ENCODE measurements around the gene GOLT1B.
"Not testable (repeated sequence)": the region's sequence is repeated elsewhere in the genome, so short reads cannot be mapped to it uniquely, and the experiment has no call there.

GOLT1B gene, protein sequence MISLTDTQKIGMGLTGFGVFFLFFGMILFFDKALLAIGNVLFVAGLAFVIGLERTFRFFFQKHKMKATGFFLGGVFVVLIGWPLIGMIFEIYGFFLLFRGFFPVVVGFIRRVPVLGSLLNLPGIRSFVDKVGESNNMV

DNA sequence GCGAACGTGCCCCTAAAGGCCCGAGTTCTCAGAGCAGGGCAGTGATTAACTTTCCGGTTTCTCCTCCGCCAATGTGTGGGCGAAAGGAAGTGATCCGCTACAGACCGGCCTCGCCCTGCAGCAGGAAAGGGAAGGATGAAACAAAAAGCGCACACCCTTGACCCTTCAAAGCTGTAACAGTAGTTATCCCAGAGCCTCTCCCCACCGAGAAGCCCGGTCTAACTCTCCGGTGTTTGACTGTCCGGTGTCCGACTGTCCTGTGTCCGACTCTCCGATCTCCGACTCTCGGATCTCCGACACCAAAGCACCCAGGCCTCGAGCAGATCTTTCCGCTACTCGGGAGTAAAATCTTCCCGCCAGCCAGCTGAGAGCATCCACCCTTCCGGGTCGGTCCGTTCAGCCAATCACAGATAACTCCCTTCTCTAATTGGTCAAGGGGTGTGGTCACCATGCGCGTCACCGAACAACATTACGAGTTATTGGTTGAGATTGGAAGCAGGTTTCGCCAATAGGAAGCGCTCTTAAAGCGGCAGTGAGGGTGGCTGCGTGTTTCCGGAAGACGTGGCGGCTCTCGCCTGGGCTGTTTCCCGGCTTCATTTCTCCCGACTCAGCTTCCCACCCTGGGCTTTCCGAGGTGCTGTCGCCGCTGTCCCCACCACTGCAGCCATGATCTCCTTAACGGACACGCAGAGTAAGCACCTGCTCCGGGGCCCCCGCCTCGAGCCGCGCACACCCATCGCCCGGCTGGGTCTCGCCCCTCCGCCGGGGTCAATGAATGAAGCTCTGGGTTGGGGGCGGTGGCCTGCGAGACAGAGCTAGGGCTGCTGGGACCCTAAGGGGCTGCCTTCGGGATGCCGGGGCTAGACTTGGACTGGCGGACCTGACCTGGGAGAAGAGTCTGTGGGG, at the start of gene GOLT1B, which contains the start of gene RECQL:
GOLT1B (plus strand) TSS at position 532 of the 906 bp plus-strand sequence; CDS start at position 667, 135 bp downstream.
RECQL (minus strand) TSS at position 378 of the 906 bp plus-strand sequence. CDS start 2,065 bp downstream, outside the sequence.
- DNase-seq (ENCODE audit: low read depth in 4 of 4, low spot score in 1 of 4), result peak; percentile 58 to 83 (median 71)

DNA sequence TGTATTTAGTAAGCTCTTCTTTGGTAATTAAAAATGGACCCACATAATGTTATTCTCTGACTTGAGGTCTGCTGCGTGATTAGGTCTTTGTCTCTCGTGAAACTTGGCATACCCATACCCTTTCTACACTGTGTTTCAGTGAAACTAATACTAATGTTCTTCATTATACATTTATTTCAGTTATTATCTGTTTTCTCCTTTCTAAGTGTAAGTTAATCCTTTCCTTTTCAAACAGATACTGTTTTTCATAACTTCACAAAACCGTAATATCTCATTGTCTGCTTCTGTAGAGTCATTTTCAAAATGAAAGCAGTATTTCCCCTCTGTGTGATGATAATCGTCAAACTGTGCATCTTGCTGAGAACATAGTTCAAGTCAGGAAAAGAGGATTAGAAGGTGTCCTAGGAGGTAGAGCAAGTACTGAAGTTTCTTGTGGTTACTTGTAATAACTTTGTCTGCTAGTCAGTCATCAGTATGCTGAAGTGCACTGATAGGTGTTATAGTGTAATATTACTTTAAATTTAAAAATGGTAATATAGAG, 48.2 kb upstream of the GOLT1B start:
- no peak for DNase-seq (ENCODE audit: low read depth in 4 of 4, low spot score in 1 of 4)

DNA sequence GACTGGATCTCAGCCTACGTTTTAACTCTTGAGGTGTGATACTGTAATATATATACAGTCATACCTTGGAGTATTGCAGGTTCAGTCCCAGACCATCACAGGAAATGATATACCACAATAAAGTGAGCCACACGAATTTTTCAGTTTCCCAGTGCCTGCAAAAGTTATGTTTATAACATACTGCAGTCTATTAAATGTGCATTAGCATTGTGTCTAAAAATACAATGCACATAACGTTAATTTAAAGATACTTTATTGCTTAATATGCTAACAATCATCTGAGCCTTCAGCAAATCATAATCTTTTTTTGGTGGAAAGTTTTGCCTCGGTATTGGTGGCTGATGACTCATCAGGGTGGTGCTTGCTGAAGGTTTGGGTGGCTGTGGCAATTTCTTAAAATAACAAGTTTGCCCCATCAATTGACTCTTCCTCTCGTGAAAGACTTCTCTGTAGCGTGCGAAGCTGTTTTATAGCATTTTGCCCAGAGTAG, 45.3 kb upstream of the GOLT1B start:
- peak in 1 of 4 experiments; percentile 9 for DNase-seq (ENCODE audit: low read depth in 4 of 4, low spot score in 1 of 4)

DNA sequence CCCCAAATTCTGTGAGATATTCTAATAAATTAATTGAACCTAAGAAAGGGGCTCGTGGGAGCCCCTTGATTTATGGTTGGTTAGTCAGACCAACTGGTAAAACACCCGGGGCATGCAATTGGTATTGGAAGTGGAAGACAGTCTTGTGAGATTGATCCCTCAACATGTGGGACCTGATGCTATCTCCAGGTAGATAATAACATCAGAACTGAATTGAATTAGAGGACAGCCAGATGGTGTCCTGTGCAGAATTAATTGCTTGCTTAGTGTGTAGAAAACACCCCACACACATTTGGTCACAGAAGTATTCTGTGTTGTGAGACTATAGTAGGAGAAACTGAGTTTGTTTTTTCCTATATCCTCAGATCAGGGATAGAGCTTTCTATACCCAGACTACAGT, 42.1 kb upstream of the GOLT1B start:
- DNase-seq (ENCODE audit: low read depth in 4 of 4, low spot score in 1 of 4), result no peak

DNA sequence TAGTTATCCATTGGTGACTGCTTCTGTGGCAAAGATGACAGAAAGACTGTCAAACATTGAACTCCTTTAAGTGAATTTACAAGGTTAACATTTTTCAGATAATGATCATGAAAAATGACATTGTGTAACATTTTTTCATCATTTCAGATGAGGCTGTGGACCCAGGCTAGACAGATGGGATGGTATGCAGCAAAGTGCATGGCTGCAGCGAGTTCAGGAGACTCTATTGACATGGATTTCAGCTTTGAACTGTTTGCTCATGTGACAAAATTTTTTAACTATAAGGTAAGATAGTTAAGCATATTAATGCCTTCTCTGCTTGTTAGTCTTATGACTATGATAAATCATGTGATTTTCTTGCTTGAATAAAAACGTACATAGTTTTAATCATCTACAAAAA, 34.3 kb upstream of the GOLT1B start:
- not testable (repeated sequence) for DNase-seq (ENCODE audit: low read depth in 4 of 4, low spot score in 1 of 4)

DNA sequence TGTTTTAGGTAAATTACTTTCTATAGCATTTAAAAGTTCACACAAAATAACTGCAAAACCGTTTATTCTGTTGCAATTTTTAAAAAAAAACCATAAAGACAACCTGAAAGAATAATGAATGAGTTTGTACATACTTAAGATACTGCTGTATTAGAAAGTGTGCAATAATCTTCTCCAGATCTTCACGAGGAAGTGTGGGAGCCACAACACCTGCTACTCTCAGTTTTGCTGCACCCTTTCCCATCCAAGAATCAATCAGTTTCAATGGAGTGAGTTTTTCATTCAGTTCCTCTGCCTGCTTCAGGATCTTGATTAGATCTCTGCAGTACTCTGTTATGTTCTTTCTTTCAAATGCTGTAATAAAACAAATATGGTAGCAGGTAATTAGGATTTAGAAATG, 30.3 kb upstream of the GOLT1B start:
- no peak for DNase-seq (ENCODE audit: low read depth in 4 of 4, low spot score in 1 of 4)

DNA sequence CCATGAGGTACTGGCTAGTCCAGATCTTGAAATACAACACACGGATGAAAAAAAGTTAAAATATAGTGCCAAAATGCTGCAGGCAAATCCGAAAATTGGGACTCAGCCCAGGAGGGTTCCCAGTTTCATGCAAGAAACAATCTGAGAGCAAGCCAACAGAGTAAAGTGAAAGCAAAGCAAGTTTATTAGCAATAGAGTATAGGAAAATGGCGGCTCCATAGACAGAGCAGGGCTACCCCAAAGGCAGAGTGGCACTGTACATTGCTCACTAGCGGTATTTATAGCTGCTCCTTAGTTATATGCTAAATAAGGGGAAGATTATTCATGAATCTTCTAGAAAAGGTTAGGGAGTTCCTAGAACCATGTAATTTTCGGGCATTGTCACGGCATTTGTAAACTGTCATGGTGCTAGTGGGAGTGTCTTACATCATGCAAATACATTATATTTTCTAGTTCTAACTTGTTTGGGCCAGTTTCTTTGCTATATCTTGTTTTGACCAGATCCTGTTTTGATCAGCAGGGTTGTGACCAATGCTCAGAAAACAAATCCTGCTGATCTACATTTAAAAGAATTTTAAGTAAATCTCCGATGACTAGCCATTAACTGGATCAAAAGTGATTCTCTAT, 29.3 kb upstream of the GOLT1B start:
- DNase-seq (ENCODE audit: low read depth in 4 of 4, low spot score in 1 of 4), result no peak

DNA sequence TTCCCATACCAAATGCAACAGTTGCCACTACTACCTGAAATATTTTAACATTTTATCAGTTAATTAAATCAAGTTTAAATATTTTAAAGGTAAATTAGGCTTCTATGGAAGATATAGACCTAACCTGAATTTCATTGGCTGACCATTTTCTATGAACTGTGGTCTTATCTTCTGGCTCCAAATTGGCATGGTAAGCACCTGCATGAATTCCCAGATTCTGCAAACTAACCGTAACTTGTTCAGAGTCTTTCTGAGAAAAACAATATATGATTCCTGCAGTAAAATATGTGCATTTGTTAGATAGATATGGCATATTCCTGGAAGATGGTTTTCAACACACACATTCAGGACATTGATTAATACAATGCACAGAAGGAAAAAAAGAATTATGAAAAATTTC, 26.0 kb upstream of the GOLT1B start:
- DNase-seq (ENCODE audit: low read depth in 4 of 4, low spot score in 1 of 4), result no peak

DNA sequence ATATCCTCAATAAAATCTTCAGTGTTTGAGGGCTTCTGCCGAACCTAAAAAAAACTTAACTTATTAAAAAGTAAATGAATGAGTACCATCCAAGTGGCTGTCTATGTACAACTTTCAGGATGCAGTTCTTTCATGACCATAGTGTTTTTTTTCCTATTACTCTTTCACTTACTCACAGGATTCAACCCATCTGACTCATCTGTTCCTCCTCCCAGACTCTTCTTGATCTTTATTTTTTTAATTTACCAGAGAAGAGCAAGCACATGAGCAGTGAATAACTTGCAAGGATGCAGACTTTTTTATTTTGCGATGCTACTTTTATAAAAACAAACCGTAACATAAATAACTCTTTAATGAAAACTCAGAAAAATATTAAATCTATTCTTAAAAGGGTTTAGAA, 24.6 kb upstream of the GOLT1B start:
- DNase-seq (ENCODE audit: low read depth in 4 of 4, low spot score in 1 of 4), result no peak

DNA sequence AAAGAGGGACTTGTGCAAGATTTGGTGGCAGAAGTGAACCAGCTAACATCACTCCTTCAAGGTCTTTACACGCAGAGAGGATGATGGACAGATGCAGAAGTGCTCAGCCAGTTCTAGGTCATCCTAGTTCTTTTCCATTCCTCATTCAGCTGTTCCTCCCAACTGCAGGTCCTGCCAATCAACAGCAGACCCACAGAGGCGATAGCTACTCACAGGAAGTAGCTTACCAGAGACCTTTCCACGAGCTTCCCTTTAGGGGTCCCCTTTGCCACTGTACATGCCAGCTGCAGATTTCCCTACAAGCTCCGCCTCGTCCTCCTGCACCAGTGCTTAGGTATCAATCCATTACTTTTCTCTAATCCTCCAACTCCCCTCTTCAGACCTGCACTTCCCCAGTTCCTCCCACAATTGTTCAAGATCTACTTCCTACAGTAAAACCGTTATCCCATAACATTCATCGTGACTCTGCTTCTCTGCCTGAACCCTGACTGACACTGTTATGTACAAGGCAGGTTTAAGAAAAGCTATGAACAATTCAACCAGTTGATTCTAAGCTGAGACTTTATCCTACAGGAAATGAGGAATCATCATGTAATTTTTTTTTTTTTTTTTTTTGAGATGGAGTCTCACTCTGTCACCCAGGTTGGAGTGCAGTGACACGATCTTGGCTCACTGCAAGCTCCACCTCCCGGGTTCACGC, 22.7 kb upstream of the GOLT1B start:
- DNase-seq (ENCODE audit: low read depth in 4 of 4, low spot score in 1 of 4), result no peak

DNA sequence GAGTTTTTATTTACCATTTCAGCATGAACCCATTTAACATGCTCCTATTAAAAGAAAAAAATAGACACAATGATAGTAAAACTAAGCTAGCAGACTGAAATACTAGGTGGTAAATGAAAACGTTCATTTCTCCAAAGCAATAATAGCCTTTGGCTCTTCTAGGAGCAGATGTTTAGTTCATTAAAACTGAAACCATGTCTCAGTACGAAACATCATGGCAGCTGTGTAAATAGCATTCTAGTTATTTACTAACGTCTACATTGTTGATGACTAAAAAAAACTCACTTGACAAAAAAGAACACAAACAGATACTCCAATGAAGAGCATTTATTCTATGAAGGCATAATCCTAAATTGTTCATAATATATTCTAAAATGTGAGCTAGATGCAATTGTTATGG, 18.1 kb upstream of the GOLT1B start:
- DNase-seq (ENCODE audit: low read depth in 4 of 4, low spot score in 1 of 4), result no peak

DNA sequence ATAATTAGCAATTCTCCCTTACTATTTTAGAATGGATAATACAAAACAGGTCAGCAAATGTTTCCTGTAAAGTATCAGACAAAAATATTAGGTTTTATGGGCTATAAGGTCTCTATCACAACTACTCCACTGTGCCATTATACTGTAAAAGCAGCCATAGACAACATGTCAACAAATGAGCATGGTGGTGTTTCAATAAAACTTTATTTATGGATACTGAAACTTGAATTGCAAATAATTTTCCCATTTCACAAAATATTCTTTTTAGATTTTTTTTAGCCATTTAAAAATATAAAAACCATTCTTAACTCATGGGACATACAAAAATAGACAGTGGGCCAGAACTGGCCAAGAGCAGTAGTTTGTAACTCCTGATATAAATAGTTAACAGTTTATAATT, 15.6 kb upstream of the GOLT1B start:
- DNase-seq (ENCODE audit: low read depth in 4 of 4, low spot score in 1 of 4), result no peak

DNA sequence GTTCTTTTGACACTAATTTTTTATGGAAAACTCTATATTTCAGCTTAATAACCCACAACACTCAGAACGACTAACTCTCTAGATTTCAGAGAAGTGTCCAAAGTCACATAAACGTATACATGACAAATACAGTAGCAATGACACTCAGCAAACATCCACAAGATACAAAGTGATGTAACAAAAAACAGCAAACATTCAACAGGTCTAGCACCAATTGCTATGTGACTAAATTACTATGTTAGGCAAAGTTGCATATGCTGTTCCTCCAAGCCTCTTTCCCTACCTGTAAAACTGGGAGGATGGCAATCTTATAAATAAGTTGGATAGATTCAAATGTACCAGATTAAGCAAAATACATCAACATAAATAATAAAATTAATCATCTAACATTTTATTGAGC, 1.8 kb upstream of the GOLT1B start:
- DNase-seq (ENCODE audit: low read depth in 4 of 4, low spot score in 1 of 4), result no peak

DNA sequence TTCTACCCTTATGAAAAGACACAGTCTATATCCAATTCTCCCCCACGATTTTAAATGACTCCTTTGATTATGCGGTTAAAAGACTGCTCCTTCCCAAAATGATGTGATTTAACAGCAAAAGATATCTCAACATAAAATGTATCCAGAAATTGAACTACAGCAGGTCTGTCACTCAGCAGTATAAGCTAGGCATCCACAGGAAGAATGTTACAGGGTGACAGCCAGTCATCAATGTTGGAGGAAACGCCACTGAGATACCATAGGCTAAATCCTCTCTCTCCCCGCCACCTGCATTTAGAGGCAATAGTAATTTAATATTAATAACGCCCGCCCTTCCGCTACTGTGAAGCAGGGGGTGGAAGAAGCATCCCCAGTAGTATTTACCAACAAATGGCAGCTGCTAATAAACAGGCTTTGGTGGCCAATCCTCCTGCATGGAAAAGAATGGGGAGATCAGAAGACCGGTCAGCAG, 767 bp upstream of the GOLT1B start:
- DNase-seq (ENCODE audit: low read depth in 4 of 4, low spot score in 1 of 4), result no peak

DNA sequence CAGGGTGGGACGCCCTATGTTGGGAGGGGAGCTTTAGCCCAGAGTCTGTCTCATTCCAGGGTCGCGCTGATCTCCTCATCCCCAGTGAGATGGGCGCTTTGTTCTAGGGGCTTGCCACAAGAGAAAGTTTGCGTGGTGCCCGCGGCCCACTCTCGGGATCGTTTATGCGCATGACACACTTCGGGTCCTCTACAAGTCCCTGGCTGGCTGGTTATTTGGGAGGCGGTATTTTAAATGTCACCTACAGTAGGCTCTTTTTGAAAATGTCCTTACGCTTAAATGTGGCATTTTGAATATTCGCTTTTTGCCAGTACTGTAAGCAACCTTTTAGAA, 541 bp downstream of the GOLT1B start:
- peak in 1 of 4 experiments; percentile 7 for DNase-seq (ENCODE audit: low read depth in 4 of 4, low spot score in 1 of 4)

DNA sequence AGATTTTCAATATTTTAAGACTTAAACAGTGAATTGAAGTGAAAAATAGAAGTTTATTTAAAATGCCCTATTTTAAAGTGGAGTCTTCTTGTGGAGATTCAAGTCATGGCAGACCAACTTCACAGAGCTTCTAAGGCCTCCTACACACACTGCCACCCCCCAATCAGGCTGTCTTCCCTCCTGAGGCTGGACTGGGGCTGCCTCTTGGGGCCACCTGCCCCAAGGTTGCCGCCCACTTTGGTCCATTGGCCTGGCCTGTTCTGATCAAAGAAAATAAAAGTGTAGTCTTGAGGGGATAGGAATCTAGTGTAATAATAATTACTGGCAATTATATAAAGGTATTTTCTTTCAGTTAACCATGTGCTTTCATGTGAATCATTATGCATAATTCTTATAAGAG, 1.3 kb downstream of the GOLT1B start:
- DNase-seq (ENCODE audit: low read depth in 4 of 4, low spot score in 1 of 4), result no peak

DNA sequence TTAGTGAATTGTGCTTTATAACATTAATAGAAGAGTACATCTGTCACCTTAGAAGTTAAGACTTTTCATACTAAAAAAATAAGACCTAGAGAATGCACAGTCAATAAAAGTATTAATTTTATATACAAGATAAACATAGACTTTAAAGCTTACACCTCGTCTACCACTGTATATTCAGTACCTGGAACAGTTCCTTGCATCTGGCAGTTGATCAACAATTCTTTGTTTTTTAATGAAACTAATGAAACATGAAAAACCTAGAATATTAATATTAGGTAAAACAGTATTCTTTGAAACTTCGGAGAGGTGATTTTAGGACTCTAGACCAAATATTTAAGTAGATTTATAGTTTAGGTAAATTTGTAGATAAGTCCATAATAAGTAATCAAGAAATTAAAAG, 4.3 kb downstream of the GOLT1B start:
- no peak for DNase-seq (ENCODE audit: low read depth in 4 of 4, low spot score in 1 of 4)

DNA sequence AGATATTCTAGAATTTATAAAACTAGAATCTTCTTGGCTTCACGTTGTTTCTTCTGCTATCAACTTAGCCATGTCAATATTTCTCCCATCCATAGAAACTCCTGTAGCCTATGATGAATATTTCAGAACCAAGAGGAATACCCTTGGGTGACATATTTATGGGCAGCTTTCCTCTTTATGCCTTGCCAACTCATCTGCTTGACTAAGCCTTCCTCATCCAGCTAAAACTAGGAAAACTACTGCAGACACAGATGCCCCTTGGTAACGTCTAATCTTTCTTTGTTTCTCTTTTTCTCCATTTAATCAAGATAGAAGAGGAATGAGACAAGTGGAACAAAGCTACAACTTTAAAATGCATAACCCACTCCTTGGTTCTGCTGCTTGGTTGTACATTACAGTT, 6.3 kb downstream of the GOLT1B start:
- no peak for DNase-seq (ENCODE audit: low read depth in 4 of 4, low spot score in 1 of 4)

DNA sequence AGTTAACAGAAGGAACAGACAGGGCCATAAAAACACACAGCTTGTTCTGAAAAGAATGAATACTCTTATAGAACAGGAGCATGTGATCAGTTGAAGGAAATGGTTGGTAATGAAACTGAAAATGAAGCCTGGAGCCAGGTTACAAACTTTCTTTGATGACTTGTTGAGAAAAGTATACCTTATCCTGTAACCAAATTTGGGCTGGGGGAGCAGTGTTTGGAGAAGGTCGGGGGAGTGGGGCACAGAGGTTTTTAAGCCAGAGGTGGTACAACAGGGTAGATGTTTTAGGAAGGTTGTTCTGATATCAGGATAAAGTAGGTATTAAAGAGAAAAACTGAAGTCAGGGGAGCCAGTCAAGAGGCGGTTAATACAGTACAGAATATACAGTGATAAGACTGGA, 8.2 kb downstream of the GOLT1B start:
- DNase-seq (ENCODE audit: low read depth in 4 of 4, low spot score in 1 of 4), result no peak

DNA sequence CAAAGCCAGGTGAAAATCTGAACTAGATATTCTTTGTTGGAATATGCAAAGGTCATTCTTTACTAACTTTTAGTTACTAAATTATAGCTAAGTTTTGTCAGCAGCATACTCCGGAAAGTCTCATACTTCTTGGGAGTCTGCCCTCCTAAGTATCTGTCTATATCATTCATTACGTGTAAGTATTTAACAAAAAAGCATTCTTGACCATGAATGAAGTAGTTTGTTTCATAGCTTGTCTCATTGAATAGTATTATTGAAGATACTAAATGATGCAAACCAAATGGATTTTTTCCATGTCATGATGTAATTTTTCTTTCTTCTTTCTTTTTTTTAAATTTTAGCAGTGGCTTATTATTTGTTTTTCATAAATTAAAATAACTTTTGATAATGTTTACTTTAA, 14.7 kb downstream of the GOLT1B start:
- no peak for DNase-seq (ENCODE audit: low read depth in 4 of 4, low spot score in 1 of 4)

DNA sequence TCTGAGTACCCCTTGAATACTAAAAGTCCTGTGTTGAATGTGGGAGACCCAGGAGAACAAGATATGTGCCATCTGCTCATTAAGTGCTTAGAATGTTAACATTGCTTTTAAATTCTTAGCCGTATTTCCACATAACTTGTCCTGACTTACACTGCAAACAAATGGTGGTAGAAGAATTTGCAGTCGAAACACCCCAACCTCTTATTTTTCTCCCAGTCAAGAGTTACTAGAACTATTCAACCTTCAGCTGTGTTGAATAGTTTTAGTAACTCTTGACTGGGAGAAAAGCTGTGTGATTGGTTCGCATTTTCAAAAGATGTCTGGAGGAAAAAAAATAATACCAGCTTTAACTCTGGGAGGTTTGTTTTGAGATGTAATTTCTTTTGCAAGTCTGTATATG, 16.9 kb downstream of the GOLT1B start:
- no peak for DNase-seq (ENCODE audit: low read depth in 4 of 4, low spot score in 1 of 4)
